OCI-LY3 (cell line): ENCODE data around the gene ADRA2B.

Experiments
- CTCF ChIP-seq: fragments of 200-600, 300-600 bp; sonication (generic); IDR thresholded peaks from 2 replicates; pipeline ENCODE4 v1.5.1; 2014; ENCODE audit warnings: antibody characterized with exemption, low read length, low read depth
- EZH2phosphoT487 ChIP-seq: fragments of 200-600 bp; shearing (Covaris generic); IDR thresholded peaks from 2 replicates; pipeline ENCODE4 v1.6.1; 2018; ENCODE audit warnings: antibody characterized with exemption, mixed run types, low read depth

GRCh38 chr2:96130483-96130882 lies 14.1 kb upstream of the ADRA2B start:
- no peak for TF ChIP-seq CTCF
- TF ChIP-seq EZH2phosphoT487, result no peak
